GM12878 (cell line): ENCODE measurements around the gene PRRT1B.

ENCODE experiments used
- CTCF ChIP-seq, 3 experiments: IDR thresholded peaks in 2 of 3; conservative IDR thresholded peaks in 1 of 3; 2 replicates each; pipeline ENCODE4 v1.5.1; 2011; ENCODE audit warnings: low read depth in 3 of 3, low read length in 3 of 3, mild to moderate bottlenecking in 3 of 3, control low read depth in 2 of 3, moderate library complexity in 2 of 3, inconsistent platforms in 1 of 3, mixed read lengths in 1 of 3; ENCODE audit not compliant: control insufficient read depth in 2 of 3, insufficient read depth in 1 of 3; ENCODE audit errors: extremely low read depth in 1 of 3
- EP300 ChIP-seq, 2 experiments: fragments of 150-350 bp in 1 of 2; IDR thresholded peaks; 2 replicates each; pipeline ENCODE4 v1.6.1; 2011 to 2012; ENCODE audit warnings: low read depth in 2 of 2, low read length in 2 of 2, borderline replicate concordance in 1 of 2, improper control_type of control experiment in 1 of 2, inconsistent platforms in 1 of 2; ENCODE audit not compliant: control insufficient read depth in 1 of 2
- EZH2 ChIP-seq: IDR thresholded peaks from 2 replicates; pipeline ENCODE4 v1.6.1; 2012; ENCODE audit warnings: low read depth, mild to moderate bottlenecking, control low read depth, inconsistent platforms, low read length, borderline replicate concordance; ENCODE audit not compliant: control insufficient read depth
- HDAC6 ChIP-seq: fragments of 200-600 bp; sonication (generic); IDR thresholded peaks from one replicate; pipeline ENCODE4 v1.8.0; 2017; ENCODE audit warnings: antibody characterized with exemption; ENCODE audit not compliant: unreplicated experiment
- JUNB ChIP-seq: IDR thresholded peaks from 2 replicates; pipeline ENCODE4 v1.6.1; 2016; ENCODE audit warnings: antibody characterized with exemption, mild to moderate bottlenecking
- JUND ChIP-seq: IDR thresholded peaks from 2 replicates; pipeline ENCODE4 v1.6.1; 2012; ENCODE audit warnings: low read depth, mild to moderate bottlenecking, low read length, improper control_type of control experiment, moderate library complexity
- MXI1 ChIP-seq: fragments of 150-350 bp; IDR thresholded peaks from 2 replicates; pipeline ENCODE4 v1.6.1; 2011; ENCODE audit warnings: low read depth, mild to moderate bottlenecking, inconsistent platforms, low read length, improper control_type of control experiment
- POLR2A ChIP-seq: IDR thresholded peaks from 2 replicates; pipeline ENCODE4 v1.6.1; 2011; ENCODE audit warnings: low read depth, mild to moderate bottlenecking, low read length
- RCOR1 ChIP-seq: conservative IDR thresholded peaks from 2 replicates; pipeline ENCODE4 v1.6.1; 2012; ENCODE audit warnings: low read depth, low read length, improper control_type of control experiment
- RFX5 ChIP-seq: IDR thresholded peaks from 2 replicates; pipeline ENCODE4 v1.6.1; 2011; ENCODE audit warnings: low read depth, low read length, improper control_type of control experiment
- SIN3A ChIP-seq: IDR thresholded peaks from 2 replicates; pipeline ENCODE4 v1.6.1; 2012; ENCODE audit warnings: low read depth, low read length, improper control_type of control experiment
- SMAD1 ChIP-seq: fragments of 450-650 bp; IDR thresholded peaks from 2 replicates; pipeline ENCODE4 v1.6.1; 2018; ENCODE audit warnings: mild to moderate bottlenecking, low read depth; ENCODE audit not compliant: partially characterized antibody
- YY1 ChIP-seq: IDR thresholded peaks from 2 replicates; pipeline ENCODE4 v1.6.1; 2011; ENCODE audit warnings: low read depth, mild to moderate bottlenecking, low read length
- TF ChIP-seq, protein P1 (sequence below): IDR thresholded peaks from 2 replicates; pipeline ENCODE4 v1.6.1; 2011; ENCODE audit warnings: low read depth, mild to moderate bottlenecking, low read length, moderate library complexity, borderline replicate concordance; ENCODE audit errors: extremely low read depth

GRCh38 chr9:131593091-131593820, 47.9 kb downstream of the PRRT1B start:
- no peak for TF ChIP-seq CTCF (IDR thresholded peaks at IDR 0.05 in 2 of 3, conservative IDR thresholded peaks at IDR 0.05 in 1 of 3; ENCODE audit: control insufficient read depth in 2 of 3, extremely low read depth in 1 of 3, insufficient read depth in 1 of 3, low read depth in 3 of 3, low read length in 3 of 3)
- no peak for TF ChIP-seq RCOR1
- TF ChIP-seq, protein P1, sequence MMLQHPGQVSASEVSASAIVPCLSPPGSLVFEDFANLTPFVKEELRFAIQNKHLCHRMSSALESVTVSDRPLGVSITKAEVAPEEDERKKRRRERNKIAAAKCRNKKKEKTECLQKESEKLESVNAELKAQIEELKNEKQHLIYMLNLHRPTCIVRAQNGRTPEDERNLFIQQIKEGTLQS: no peak
- TF ChIP-seq EZH2: no peak
- TF ChIP-seq JUNB: no peak
- no peak for TF ChIP-seq JUND
- no peak for TF ChIP-seq POLR2A
- no peak for TF ChIP-seq SMAD1
- no peak for TF ChIP-seq MXI1
- no peak for TF ChIP-seq YY1
- TF ChIP-seq RFX5: no peak
- no peak for TF ChIP-seq HDAC6
- no peak for TF ChIP-seq EP300 (IDR thresholded peaks at IDR 0.05; ENCODE audit: borderline replicate concordance in 1 of 2, control insufficient read depth in 1 of 2, low read depth in 2 of 2, low read length in 2 of 2)
- no peak for TF ChIP-seq SIN3A
